Adrenal gland (tissue), 12 donors: ENCODE measurements around the gene CD81. TPM values are rescaled to one million over a fixed set of nuclear protein-coding genes. Genes with fewer than 3 reads are reported as not detected.

ENCODE experiments used
- DNase-seq, 7 donors: peaks; one replicate each; pipeline ENCODE4 v3.0.0-alpha.2; 2019 to 2020
- H3K27ac ChIP-seq, 5 donors: fragments of 200-600 bp; sonication (generic) in 4 of 5; 1 replicate in 3 of 5; 2 replicates in 2 of 5; pipeline versions ENCODE4 v1.5.1 to v1.8.0; 2016 to 2020; ENCODE audit warnings: mild to moderate bottlenecking in 1 of 5
- H3K27me3 ChIP-seq: fragments of 200-600 bp; 2 replicates; pipeline ENCODE4 v1.8.0; 2021
- H3K36me3 ChIP-seq, 2 donors: fragments of 200-600 bp; replicated peaks in 1 of 2; 1 replicate in 1 of 2; 2 replicates in 1 of 2; pipeline versions ENCODE4 v1.5.1 to v1.8.0; 2018 to 2022
- H3K4me1 ChIP-seq, 2 donors: fragments of 200-600 bp; replicated peaks in 1 of 2; 1 replicate in 1 of 2; 2 replicates in 1 of 2; pipeline versions ENCODE4 v1.5.1 to v1.8.0; 2018 to 2021
- H3K4me3 ChIP-seq, 4 donors: fragments of 200-600 bp; sonication (generic) in 3 of 4; one replicate each; pipeline ENCODE4 v1.5.1; 2016 to 2018
- H3K9me3 ChIP-seq, 3 donors: fragments of 200-600 bp; sonication (generic) in 1 of 3; replicated peaks in 1 of 3; 1 replicate in 2 of 3; 2 replicates in 1 of 3; pipeline versions ENCODE4 v1.5.1 to v1.8.0; 2016 to 2021
- CTCF ChIP-seq, 6 experiments: fragments of 450-650 bp in 4 of 6; fragments of 200-600 bp in 2 of 6; sonication (generic) in 1 of 6; IDR thresholded peaks; 1 replicate in 5 of 6; 2 replicates in 1 of 6; pipeline versions ENCODE4 v1.5.1 to v1.8.0; 2016 to 2021; ENCODE audit warnings: antibody characterized with exemption in 6 of 6, mild to moderate bottlenecking in 2 of 6, moderate library complexity in 1 of 6
- POLR2A ChIP-seq, 2 donors: fragments of 450-650 bp; IDR thresholded peaks; one replicate each; pipeline ENCODE4 v1.6.1; 2017; ENCODE audit warnings: antibody characterized with exemption in 2 of 2, mild to moderate bottlenecking in 2 of 2, moderate library complexity in 1 of 2
- WGBS, 4 donors: extraction: QIAGEN DNeasy Blood & Tissue Kit in 2 of 4; methylation state at CpG; one replicate each; pipeline versions ENCODE4 v1.1.5 to v1.1.7; 2013 to 2017; 5-methylcytosine and 5-hydroxymethylcytosine counted together
- intact Hi-C, 2 donors: fragments of 100-400 bp; cut with DNase I; formaldehyde crosslinking; loops; one replicate each; pipeline versions ENCODE4 v1.14.1 to v1.15.0; 2022 to 2023
- polyA plus RNA-seq, 3 donors: library from polyadenylated mRNA; stranded (reverse); fragments of 200-250 nt in 2 of 3; fragments of 350-450 nt in 1 of 3; fragmentation: Illumina TruSeq in 1 of 3; extraction: RNeasy Lipid Tissue Mini Kit (QIAGEN cat#74804) in 1 of 3; gene quantifications; one replicate each; pipeline ENCODE4 v1.2.3, GENCODE V29; 2013 to 2014
- total RNA-seq, 9 donors: library from RNA; depleted of rRNA in 4 of 9; stranded (reverse); fragments of >200 nt in 4 of 9; fragments of 120-200 nt in 1 of 9; fragmentation: NEBNext Ultra II Directional in 1 of 9; extraction: Animal tissue kit (Norgen Biotek cat#: 25700) in 1 of 9; gene quantifications; one replicate each; pipeline versions ENCODE4 v1.1.0 to v1.2.4, GENCODE V29; 2013 to 2023
- donor health status: healthy with polysubstance abuse.
- donor health status: Bipolar disorder and iron deficiency.
- donor health status: DM: yes; HTN: yes; CAD: no.
- donor health status: DM: no; HTN: no; CAD: no.
- donor health status: DM: no; HTN: no; CAD: no.
- donor health status: DM: yes; HTN: yes; CAD: no.

Gene CD81
- total and polyA plus RNA-seq, 12 donors = 40.9 to 444 (median 275) TPM

- Histone ChIP-seq H3K36me3 (no peaks in the 10 kb centered on the region), H3K9me3 (no peaks in the 10 kb centered on the region), H3K4me3 (no peak overlapping the region), H3K27me3 (no peaks in the 10 kb centered on the region), H3K27ac (no peak overlapping the region), H3K4me1 (no peaks in the 10 kb centered on the region)
- TF ChIP-seq POLR2A (IDR thresholded peaks at IDR 0.05) = no peak
- TF ChIP-seq CTCF (IDR thresholded peaks at IDR 0.05) = no peak
- 90 to 96% (median 91%) methylated on average over 2 to 9 of the region's 9 CpGs for WGBS, 4 donors
- intact Hi-C loops = no loop called here
- DNase-seq = peak in 1 of 7 donors; percentile 3
Measured at GRCh38 chr11:2359557-2359956, 17.6 kb upstream of the CD81 start.

- DNase-seq = no peak
- Histone ChIP-seq H3K27ac (no peak overlapping the region), H3K27me3 (no peaks in the 10 kb centered on the region), H3K4me3 (no peak overlapping the region), H3K36me3 (no peaks in the 10 kb centered on the region), H3K9me3 (no peaks in the 10 kb centered on the region), H3K4me1 (no peaks in the 10 kb centered on the region)
- TF ChIP-seq POLR2A (IDR thresholded peaks at IDR 0.05) (no peak), CTCF (IDR thresholded peaks at IDR 0.05) (no peak)
- WGBS, 4 donors = 89 to 94% (median 92%) methylated on average over 13 to 14 of the region's 14 CpGs
- intact Hi-C loops = no loop called here
Measured at GRCh38 chr11:2360081-2360642, 16.9 kb upstream of the CD81 start.

- no peaks in the 10 kb centered on the region for H3K9me3 ChIP-seq
- DNase-seq = no peak
- H3K4me1 ChIP-seq = no peaks in the 10 kb centered on the region
- H3K27ac ChIP-seq = no peak overlapping the region
- H3K36me3 ChIP-seq = no peaks in the 10 kb centered on the region
- TF ChIP-seq CTCF (IDR thresholded peaks at IDR 0.05) (no peak), POLR2A (IDR thresholded peaks at IDR 0.05) (no peak)
- 80 to 85% (median 82%) methylated on average over 9 of the region's 9 CpGs for WGBS, 4 donors
- intact Hi-C loops = no loop called here
- no peak overlapping the region for H3K4me3 ChIP-seq
- no peaks in the 10 kb centered on the region for H3K27me3 ChIP-seq
Measured at GRCh38 chr11:2361565-2361964, 15.5 kb upstream of the CD81 start.

- H3K4me3 ChIP-seq = no peak overlapping the region
- TF ChIP-seq POLR2A (IDR thresholded peaks at IDR 0.05) = no peak
- H3K36me3 ChIP-seq = no peaks in the 10 kb centered on the region
- H3K4me1 ChIP-seq = no peaks in the 10 kb centered on the region
- H3K9me3 ChIP-seq = no peaks in the 10 kb centered on the region
- no peak overlapping the region for H3K27ac ChIP-seq
- 80 to 89% (median 88%) methylated on average over 5 to 7 of the region's 7 CpGs for WGBS, 4 donors
- no peak for DNase-seq
- intact Hi-C loops = no loop called here
- H3K27me3 ChIP-seq = no peaks in the 10 kb centered on the region
Measured at GRCh38 chr11:2362414-2362813, 14.7 kb upstream of the CD81 start.

- DNase-seq = no peak
- Histone ChIP-seq H3K36me3 (no peaks in the 10 kb centered on the region), H3K4me3 (no peak overlapping the region), H3K9me3 (no peaks in the 10 kb centered on the region), H3K4me1 (no peaks in the 10 kb centered on the region), H3K27me3 (no peaks in the 10 kb centered on the region), H3K27ac (no peak overlapping the region)
- 83 to 90% (median 89%) methylated on average over 7 to 10 of the region's 10 CpGs for WGBS, 4 donors
- TF ChIP-seq POLR2A (IDR thresholded peaks at IDR 0.05) (no peak), CTCF (IDR thresholded peaks at IDR 0.05) (no peak)
- intact Hi-C loops = no loop called here
Measured at GRCh38 chr11:2363130-2363529, 14.0 kb upstream of the CD81 start.
